Fibroblast of lung (primary cell): ENCODE results near the gene ZBED5. TPM values are rescaled to one million over a fixed set of nuclear protein-coding genes. Genes with fewer than 3 reads are reported as not detected.

Experiments
- DNase-seq, 2 donors: peaks; one replicate each; pipeline versions ENCODE4 v3.0.0 to v3.0.0-alpha.2; 2010; ENCODE audit warnings: low read depth in 2 of 2
- H2AFZ ChIP-seq: 2 replicates; pipeline ENCODE4 v1.5.1; 2012; ENCODE audit warnings: low read length, control low read depth, inconsistent platforms
- H3K27ac ChIP-seq: 2 replicates; pipeline ENCODE4 v1.5.1; 2011; ENCODE audit warnings: low read length, control low read depth; ENCODE audit not compliant: insufficient read depth
- H3K27me3 ChIP-seq: 2 replicates; pipeline ENCODE4 v1.5.1; 2011; ENCODE audit warnings: mild to moderate bottlenecking, low read length; ENCODE audit not compliant: control insufficient read depth, insufficient read depth
- H3K36me3 ChIP-seq: 2 replicates; pipeline ENCODE4 v1.5.1; 2011; ENCODE audit warnings: low read length; ENCODE audit not compliant: control insufficient read depth, insufficient read depth
- H3K4me1 ChIP-seq: 2 replicates; pipeline ENCODE4 v1.5.1; 2011; ENCODE audit warnings: low read length; ENCODE audit not compliant: control insufficient read depth, insufficient read depth; ENCODE audit errors: extremely low read depth
- H3K4me2 ChIP-seq: 2 replicates; pipeline ENCODE4 v1.5.1; 2011; ENCODE audit warnings: low read length, control low read depth; ENCODE audit not compliant: insufficient read depth; ENCODE audit errors: extremely low read depth
- H3K4me3 ChIP-seq, 4 experiments: fragments of 200-600 bp in 1 of 4; sonication (generic) in 1 of 4; replicated peaks in 1 of 4; 2 replicates each; pipeline ENCODE4 v1.5.1; 2011 to 2016; ENCODE audit warnings: low read length in 4 of 4, low read depth in 3 of 4, mild to moderate bottlenecking in 3 of 4, control low read depth in 2 of 4, inconsistent platforms in 1 of 4, mixed read lengths in 1 of 4; ENCODE audit not compliant: insufficient read depth in 1 of 4; ENCODE audit errors: control extremely low read depth in 1 of 4
- H3K79me2 ChIP-seq: 2 replicates; pipeline ENCODE4 v1.5.1; 2012; ENCODE audit warnings: mild to moderate bottlenecking, low read length, inconsistent platforms; ENCODE audit not compliant: control insufficient read depth, insufficient read depth
- H3K9ac ChIP-seq: 2 replicates; pipeline ENCODE4 v1.5.1; 2011; ENCODE audit warnings: mild to moderate bottlenecking, low read length, control low read depth; ENCODE audit not compliant: insufficient read depth
- H3K9me3 ChIP-seq: 2 replicates; pipeline ENCODE4 v1.5.1; 2012; ENCODE audit warnings: low read depth, low read length; ENCODE audit not compliant: control insufficient read depth, insufficient read depth
- H4K20me1 ChIP-seq: 2 replicates; pipeline ENCODE4 v1.5.1; 2011; ENCODE audit warnings: low read length; ENCODE audit not compliant: control insufficient read depth, insufficient read depth; ENCODE audit errors: extremely low read depth
- EZH2 ChIP-seq: IDR thresholded peaks from 2 replicates; pipeline ENCODE4 v1.5.1; 2012; ENCODE audit warnings: low read length, control low read depth, mild to moderate bottlenecking; ENCODE audit errors: missing control alignments
- polyA plus RNA-seq, 2 donors: library from polyadenylated mRNA; depleted of rRNA in 1 of 2; stranded (reverse) in 1 of 2; unstranded in 1 of 2; fragments of >200 nt; gene quantifications; 2 replicates each; pipeline ENCODE4 v1.2.1, GENCODE V29; 2011 to 2012; ENCODE audit warnings: missing spikeins in 1 of 2
- total RNA-seq: library from RNA; depleted of rRNA; stranded (reverse); fragments of >200 nt; gene quantifications from 2 replicates; pipeline ENCODE4 v1.2.1, GENCODE V29; 2014
- TF ChIP-seq, protein P1 (sequence below), 2 donors: IDR thresholded peaks in 1 of 2; conservative IDR thresholded peaks in 1 of 2; 1 replicate in 1 of 2; 2 replicates in 1 of 2; pipeline ENCODE4 v1.5.1; 2011 to 2012; ENCODE audit warnings: low read length in 2 of 2, control low read depth in 1 of 2, inconsistent platforms in 1 of 2, low read depth in 1 of 2, mild to moderate bottlenecking in 1 of 2

ZBED5 gene
- total and polyA plus RNA-seq, 2 donors (not counting 1 experiment from before 2014, with no cell fraction given) = 29.4 to 61.3 TPM

GRCh38 chr11:10898003-10898762, 40.3 kb upstream of the ZBED5 start:
- Histone ChIP-seq H3K27me3 (no peaks in the 10 kb centered on the region), H3K9me3 (no peaks in the 10 kb centered on the region), H2AFZ (peak overlapping the region; percentile 21), H3K27ac (peak overlapping the region; percentile 97), H3K4me2 (peak overlapping the region; percentile 83), H3K4me3 (peak overlapping the region; percentile 13 to 60 (median 41)), H3K9ac (peak overlapping the region; percentile 42), H3K36me3 (no peaks in the 10 kb centered on the region), H3K4me1 (peaks cover 33% of the 10 kb centered on the region), H4K20me1 (no peaks in the 10 kb centered on the region), H3K79me2 (peaks cover 7% of the 10 kb centered on the region)
- no peak for DNase-seq
- TF ChIP-seq, protein P1, sequence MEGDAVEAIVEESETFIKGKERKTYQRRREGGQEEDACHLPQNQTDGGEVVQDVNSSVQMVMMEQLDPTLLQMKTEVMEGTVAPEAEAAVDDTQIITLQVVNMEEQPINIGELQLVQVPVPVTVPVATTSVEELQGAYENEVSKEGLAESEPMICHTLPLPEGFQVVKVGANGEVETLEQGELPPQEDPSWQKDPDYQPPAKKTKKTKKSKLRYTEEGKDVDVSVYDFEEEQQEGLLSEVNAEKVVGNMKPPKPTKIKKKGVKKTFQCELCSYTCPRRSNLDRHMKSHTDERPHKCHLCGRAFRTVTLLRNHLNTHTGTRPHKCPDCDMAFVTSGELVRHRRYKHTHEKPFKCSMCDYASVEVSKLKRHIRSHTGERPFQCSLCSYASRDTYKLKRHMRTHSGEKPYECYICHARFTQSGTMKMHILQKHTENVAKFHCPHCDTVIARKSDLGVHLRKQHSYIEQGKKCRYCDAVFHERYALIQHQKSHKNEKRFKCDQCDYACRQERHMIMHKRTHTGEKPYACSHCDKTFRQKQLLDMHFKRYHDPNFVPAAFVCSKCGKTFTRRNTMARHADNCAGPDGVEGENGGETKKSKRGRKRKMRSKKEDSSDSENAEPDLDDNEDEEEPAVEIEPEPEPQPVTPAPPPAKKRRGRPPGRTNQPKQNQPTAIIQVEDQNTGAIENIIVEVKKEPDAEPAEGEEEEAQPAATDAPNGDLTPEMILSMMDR (conservative IDR thresholded peaks at IDR 0.05 in 1 of 2, IDR thresholded peaks at IDR 0.05 in 1 of 2; ENCODE audit: low read depth in 1 of 2, low read length in 2 of 2) = no peak
- no peak for TF ChIP-seq EZH2

GRCh38 chr11:10897150-10897549, 39.3 kb upstream of the ZBED5 start:
- H3K79me2 ChIP-seq = peaks cover 7% of the 10 kb centered on the region
- no peak overlapping the region for H2AFZ ChIP-seq
- no peak overlapping the region for H3K4me2 ChIP-seq
- H3K9ac ChIP-seq = no peak overlapping the region
- TF ChIP-seq EZH2 = no peak
- TF ChIP-seq, protein P1 (conservative IDR thresholded peaks at IDR 0.05 in 1 of 2, IDR thresholded peaks at IDR 0.05 in 1 of 2; ENCODE audit: low read depth in 1 of 2, low read length in 2 of 2) = no peak
- no peaks in the 10 kb centered on the region for H3K9me3 ChIP-seq
- no peak overlapping the region for H3K27ac ChIP-seq
- no peaks in the 10 kb centered on the region for H4K20me1 ChIP-seq
- no peak overlapping the region for H3K4me3 ChIP-seq
- no peaks in the 10 kb centered on the region for H3K36me3 ChIP-seq
- H3K4me1 ChIP-seq = peaks cover 31% of the 10 kb centered on the region
- H3K27me3 ChIP-seq = no peaks in the 10 kb centered on the region
- no peak for DNase-seq

DNA sequence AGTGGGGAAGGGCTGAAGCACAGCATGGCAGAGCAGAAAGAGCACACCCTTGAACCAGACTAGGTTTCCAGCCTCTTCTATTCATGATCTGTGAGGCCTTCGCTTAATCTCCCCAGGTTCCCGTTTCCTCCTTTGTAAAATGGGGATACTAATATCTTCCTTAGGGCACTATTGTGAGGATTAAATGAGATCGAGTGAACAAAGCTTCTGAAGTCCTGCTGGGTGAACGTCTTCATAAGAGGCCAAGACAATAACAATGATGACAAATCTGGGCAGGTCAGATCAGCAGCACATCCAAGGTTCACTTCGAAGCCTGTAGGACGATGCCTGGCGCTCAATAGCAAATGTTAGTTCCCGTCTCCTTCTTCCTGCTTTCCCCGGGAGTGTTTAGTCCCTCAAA, 38.6 kb upstream of the ZBED5 start:
- Histone ChIP-seq H3K27ac (no peak overlapping the region), H3K36me3 (no peaks in the 10 kb centered on the region), H3K4me2 (no peak overlapping the region), H2AFZ (no peak overlapping the region), H3K79me2 (peaks cover 7% of the 10 kb centered on the region), H3K4me3 (no peak overlapping the region), H3K27me3 (no peaks in the 10 kb centered on the region), H3K9ac (no peak overlapping the region), H3K4me1 (peaks cover 30% of the 10 kb centered on the region), H3K9me3 (no peaks in the 10 kb centered on the region), H4K20me1 (no peaks in the 10 kb centered on the region)
- no peak for TF ChIP-seq EZH2
- no peak for DNase-seq
